VCaP (cell line): ENCODE results near the gene TLR10.

ENCODE experiments used
- H3K27ac ChIP-seq: fragments of 450-650 bp; 2 replicates; pipeline ENCODE4 v1.5.1; 2017
- TF ChIP-seq, protein P1 (sequence below): fragments of 450-650 bp; conservative IDR thresholded peaks from 2 replicates; pipeline ENCODE4 v1.5.1; 2017; ENCODE audit warnings: mild to moderate bottlenecking, moderate library complexity

Gene TLR10

DNA sequence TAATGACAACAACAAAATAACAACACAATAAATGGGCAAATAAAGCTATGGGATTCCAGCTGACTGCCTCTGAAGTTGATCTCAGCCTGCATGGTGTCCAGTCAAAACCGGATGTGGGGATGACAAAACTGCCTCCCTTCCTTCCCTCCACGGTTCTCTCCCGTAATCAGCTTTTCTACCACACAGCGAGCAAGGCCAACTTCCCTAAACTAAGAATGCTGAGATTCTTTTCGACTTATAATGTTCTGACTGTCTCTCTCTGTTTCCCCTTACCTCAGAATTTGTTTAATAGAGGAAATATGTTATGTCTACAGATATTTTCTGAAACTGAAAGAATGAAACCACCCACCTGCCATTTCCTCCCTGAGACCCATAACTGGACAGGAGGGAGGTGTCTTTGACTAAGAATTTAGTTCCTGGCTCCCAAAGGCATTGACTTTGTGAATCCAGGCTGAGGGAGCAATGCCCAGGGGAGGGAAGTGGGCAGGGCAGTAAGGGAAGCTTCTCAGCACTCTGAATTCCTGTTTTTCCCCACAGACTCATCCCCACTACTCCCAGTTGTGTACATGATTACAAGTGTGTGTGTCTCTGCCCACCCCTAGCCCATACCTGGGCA lies 22.8 kb upstream of the TLR10 start:
- TF ChIP-seq, protein P1, sequence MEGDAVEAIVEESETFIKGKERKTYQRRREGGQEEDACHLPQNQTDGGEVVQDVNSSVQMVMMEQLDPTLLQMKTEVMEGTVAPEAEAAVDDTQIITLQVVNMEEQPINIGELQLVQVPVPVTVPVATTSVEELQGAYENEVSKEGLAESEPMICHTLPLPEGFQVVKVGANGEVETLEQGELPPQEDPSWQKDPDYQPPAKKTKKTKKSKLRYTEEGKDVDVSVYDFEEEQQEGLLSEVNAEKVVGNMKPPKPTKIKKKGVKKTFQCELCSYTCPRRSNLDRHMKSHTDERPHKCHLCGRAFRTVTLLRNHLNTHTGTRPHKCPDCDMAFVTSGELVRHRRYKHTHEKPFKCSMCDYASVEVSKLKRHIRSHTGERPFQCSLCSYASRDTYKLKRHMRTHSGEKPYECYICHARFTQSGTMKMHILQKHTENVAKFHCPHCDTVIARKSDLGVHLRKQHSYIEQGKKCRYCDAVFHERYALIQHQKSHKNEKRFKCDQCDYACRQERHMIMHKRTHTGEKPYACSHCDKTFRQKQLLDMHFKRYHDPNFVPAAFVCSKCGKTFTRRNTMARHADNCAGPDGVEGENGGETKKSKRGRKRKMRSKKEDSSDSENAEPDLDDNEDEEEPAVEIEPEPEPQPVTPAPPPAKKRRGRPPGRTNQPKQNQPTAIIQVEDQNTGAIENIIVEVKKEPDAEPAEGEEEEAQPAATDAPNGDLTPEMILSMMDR: no peak
- no peak overlapping the region for H3K27ac ChIP-seq

DNA sequence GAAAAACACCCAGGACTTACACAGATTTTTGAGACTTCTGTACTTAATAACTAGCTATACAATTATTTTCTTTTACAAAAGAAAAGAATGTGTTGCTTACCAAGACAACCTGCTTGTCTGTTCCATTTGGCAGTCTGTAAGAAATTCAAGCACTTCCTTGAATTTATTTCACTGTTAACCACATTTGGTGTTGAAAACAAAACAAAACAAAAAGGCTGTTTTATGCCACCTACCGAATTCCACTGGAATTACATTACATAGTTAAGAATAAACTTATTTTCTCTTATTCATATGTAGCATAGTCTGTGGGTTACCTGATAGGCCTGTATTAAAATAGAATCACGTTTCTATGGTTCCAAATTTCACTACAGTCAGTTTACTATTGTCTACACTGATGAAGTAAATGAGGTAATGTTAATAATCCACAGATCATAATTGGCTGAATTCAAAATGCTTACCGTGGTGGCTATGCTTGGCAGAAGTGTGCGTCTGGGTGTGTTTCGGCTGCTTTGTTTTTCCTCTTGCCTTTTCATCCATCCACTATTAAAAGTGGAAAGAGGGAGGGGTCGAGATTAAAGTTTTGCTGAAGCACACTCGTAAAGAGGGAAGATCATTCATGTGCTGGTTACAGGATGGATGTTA lies 22.0 kb upstream of the TLR10 start, which contains the start of gene TLR1:
Gene TLR1 (minus strand): TSS at position 138 of the 642 bp plus-strand sequence. CDS start 5,960 bp downstream, outside the sequence.
- H3K27ac ChIP-seq: peak within 1 kb of the TSS; percentile 37

DNA sequence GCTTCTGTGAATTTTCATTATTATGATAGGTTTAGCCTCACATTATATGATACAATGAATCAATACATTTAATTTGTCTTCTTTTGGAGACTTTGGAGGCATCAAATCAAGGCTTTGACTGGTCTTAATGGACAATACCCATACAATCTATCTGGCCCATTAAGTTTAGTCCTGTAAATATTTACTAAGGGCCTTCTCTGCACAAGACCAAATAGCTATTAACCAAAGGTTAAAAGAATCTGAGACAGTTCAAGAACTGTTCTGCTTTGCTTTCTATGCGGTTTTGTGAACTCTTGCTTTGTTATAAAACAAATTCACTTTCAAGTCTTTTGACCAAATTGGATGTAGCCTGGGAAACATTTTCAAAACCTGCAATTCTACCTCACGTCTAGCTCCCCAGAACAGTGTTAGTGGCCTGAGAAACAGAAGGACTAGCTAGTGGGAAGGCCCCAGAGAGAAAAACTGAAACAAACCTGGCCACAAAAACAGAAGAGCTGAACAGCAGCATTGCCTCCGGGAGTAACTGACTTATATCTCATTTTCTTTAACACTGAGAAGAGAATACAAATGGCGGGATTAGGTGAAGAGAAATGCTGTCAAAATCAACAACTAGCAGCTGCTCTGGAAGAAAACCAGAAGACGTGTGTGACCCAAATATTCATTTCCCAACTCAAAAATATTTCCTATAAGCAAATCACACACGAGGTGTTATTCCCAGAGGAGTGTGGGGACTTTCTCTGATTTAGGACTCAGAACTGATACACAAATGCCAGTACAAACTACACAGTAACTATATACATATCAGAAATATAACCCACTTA lies 21.3 kb upstream of the TLR10 start:
- TF ChIP-seq, protein P1: no peak
- H3K27ac ChIP-seq: peak overlapping the region; percentile 37

More for the DNA sequence above, 22.0 kb upstream of the TLR10 start, which contains the start of gene TLR1:
- TF ChIP-seq, protein P1: peak; percentile 80

DNA sequence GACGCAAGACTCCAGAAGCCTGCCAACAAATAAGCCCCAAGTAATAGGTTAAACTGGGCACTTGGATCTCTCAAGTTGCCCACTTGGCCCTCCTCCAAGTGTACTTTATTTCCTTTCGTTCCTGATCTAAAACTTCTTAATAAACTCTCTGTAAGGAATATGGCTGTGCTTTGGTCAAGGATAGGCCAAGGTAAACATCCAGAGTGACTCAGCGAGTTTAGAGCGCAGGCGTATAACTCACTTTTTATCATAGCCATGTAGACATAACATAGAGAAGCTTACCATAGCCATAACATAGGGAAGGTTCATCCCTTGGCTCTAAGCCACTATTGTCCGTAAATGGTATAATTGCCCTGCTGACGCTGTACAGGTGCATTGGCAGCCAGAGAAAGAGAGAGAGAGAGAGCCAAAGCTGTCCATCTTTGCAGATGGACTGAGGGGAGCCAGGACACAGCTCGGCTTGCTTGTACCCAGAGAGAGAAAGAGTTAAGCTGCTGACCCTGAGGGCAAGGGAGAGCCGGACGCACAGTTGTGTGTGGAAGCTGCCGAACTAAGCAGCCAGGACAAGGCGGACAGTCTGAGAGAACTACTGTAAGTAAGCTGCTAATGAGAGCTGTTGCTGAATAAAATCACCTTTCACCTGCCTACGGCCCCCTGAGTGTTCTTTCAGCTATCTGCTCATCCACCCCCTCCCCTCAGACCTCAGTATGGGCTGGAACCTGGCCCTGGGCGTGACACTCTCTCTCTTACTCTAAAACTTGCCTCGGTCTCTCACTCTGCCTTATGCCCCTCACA lies 20.0 kb upstream of the TLR10 start:
- TF ChIP-seq, protein P1: no peak
- H3K27ac ChIP-seq: no peak overlapping the region

DNA sequence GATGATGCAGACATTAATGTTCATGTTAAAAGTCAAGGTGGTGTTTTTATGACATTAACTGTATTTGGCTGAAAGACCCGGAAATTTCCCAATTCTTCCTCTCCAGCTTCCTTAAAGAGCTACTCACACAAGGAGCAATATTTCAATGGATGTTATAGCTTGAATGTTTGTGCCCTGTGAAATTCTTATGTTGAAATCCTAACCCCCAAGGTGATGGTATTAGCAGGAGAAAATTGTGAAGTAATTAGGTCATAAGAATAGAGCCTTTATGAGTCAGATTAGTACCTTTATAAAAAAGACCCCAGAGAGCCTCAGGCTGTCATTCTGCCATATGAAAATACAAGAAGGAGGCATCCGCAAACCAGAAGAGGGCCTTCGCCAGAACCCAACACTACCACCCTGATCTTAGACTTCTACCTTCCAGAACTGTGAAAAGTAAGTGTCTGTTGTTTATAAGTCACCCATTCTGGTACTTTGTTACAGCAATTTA lies 18.2 kb upstream of the TLR10 start:
- TF ChIP-seq, protein P1: no peak
- no peak overlapping the region for H3K27ac ChIP-seq

DNA sequence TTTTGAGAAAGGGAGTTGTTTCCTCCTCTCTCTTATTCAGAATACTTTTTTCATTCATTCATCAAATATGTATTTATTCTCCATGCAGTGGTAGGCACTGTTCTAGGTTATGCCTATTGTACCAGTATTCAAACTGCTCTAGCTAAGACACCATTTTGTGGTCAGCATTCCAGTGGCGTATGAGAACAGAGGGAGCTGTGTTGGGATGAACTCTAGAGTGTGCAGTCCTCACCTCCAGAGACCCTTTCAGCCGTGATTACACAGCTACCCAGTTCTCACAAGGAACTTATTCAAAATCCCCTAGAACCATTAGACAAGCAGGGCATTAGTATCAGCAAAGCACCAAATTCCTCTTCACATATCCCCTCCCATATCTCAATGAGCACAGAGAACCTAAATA lies 17.6 kb upstream of the TLR10 start:
- TF ChIP-seq, protein P1: no peak
- H3K27ac ChIP-seq: no peak overlapping the region
